GM18858 (cell line): ENCODE results near the gene ILK.
A peak's percentile ranks its signal among the peaks of the same experiment; 100 is the strongest.

Experiments used
- ATAC-seq: cut with Tn5 transposase; IDR thresholded peaks from one replicate; pipeline ENCODE4 v1.9.1; 2021; ENCODE audit not compliant: unreplicated experiment

Gene ILK

GRCh38 chr11:6633422-6634408 lies 30.1 kb downstream of the ILK start:
- ATAC-seq: no peak

GRCh38 chr11:6634534-6634933 lies 31.0 kb downstream of the ILK start:
- ATAC-seq: no peak

- ATAC-seq: no peak
These were observed 31.7 kb downstream of the ILK start for GRCh38 chr11:6635082-6635932.

GRCh38 chr11:6636480-6636879 lies 32.9 kb downstream of the ILK start:
- no peak for ATAC-seq

GRCh38 chr11:6637871-6638270 lies 34.3 kb downstream of the ILK start:
- ATAC-seq: no peak

- no peak for ATAC-seq
These were observed 34.9 kb downstream of the ILK start for GRCh38 chr11:6638429-6638828.

- no peak for ATAC-seq
These were observed 36.7 kb downstream of the ILK start for GRCh38 chr11:6640036-6640984.

GRCh38 chr11:6640985-6641701 lies 37.6 kb downstream of the ILK start:
- no peak for ATAC-seq

- no peak for ATAC-seq
These were observed 39.4 kb downstream of the ILK start for GRCh38 chr11:6642957-6643356.

GRCh38 chr11:6646071-6646470 lies 42.5 kb downstream of the ILK start:
- no peak for ATAC-seq

GRCh38 chr11:6646576-6646917 lies 43.0 kb downstream of the ILK start:
- ATAC-seq: no peak

GRCh38 chr11:6646918-6647679 lies 43.5 kb downstream of the ILK start:
- peak; percentile 92 for ATAC-seq

- ATAC-seq: no peak
These were observed 44.3 kb downstream of the ILK start for GRCh38 chr11:6647836-6648235.

GRCh38 chr11:6648501-6648900 lies 44.9 kb downstream of the ILK start:
- ATAC-seq: no peak

GRCh38 chr11:6650104-6650503 lies 46.5 kb downstream of the ILK start:
- ATAC-seq: no peak

- ATAC-seq: no peak
These were observed 47.4 kb downstream of the ILK start for GRCh38 chr11:6650980-6651379.

GRCh38 chr11:6652182-6652581 lies 48.6 kb downstream of the ILK start:
- ATAC-seq: no peak

- ATAC-seq: no peak
These were observed 49.5 kb downstream of the ILK start for GRCh38 chr11:6653097-6653496.

GRCh38 chr11:6653656-6654055 lies 50.1 kb downstream of the ILK start:
- ATAC-seq: no peak
